Gastroesophageal sphincter (tissue), 4 donors: ENCODE measurements around the gene UST. TPM values are rescaled to one million over a fixed set of nuclear protein-coding genes. Genes with fewer than 3 reads are reported as not detected.
A peak's percentile ranks its signal among the peaks of the same experiment; 100 is the strongest.

Source experiments
- ATAC-seq: fragments of 150-250 bp; one replicate; pipeline ENCODE4 v1.9.1; 2016; ENCODE audit warnings: mild to moderate bottlenecking, moderate library complexity
- H3K27ac ChIP-seq, 4 donors: fragments of 200-600 bp; sonication (generic) in 3 of 4; 1 replicate in 3 of 4; 2 replicates in 1 of 4; pipeline ENCODE4 v1.5.1; 2016 to 2019
- H3K27me3 ChIP-seq: fragments of 200-600 bp; sonication (generic); one replicate; pipeline ENCODE4 v1.5.1; 2019
- H3K36me3 ChIP-seq, 2 donors: fragments of 200-600 bp; sonication (generic); one replicate each; pipeline ENCODE4 v1.5.1; 2019; ENCODE audit warnings: control low read depth in 1 of 2
- H3K4me1 ChIP-seq, 3 donors: fragments of 200-600 bp; sonication (generic); 1 replicate in 2 of 3; 2 replicates in 1 of 3; pipeline ENCODE4 v1.5.1; 2016 to 2019; ENCODE audit warnings: control low read depth in 2 of 3
- H3K4me3 ChIP-seq, 2 donors: fragments of 200-600 bp; sonication (generic); one replicate each; pipeline ENCODE4 v1.5.1; 2019; ENCODE audit warnings: mild to moderate bottlenecking in 1 of 2, moderate library complexity in 1 of 2
- H3K9me3 ChIP-seq, 3 donors: fragments of 200-600 bp; sonication (generic); one replicate each; pipeline ENCODE4 v1.5.1; 2017 to 2019; ENCODE audit warnings: control low read depth in 2 of 3
- EP300 ChIP-seq: sonication (generic); formaldehyde crosslinking; IDR thresholded peaks from one replicate; pipeline ENCODE4 v1.6.1; 2017; ENCODE audit warnings: antibody characterized with exemption, mild to moderate bottlenecking
- POLR2A ChIP-seq, 2 donors: fragments of 450-650 bp; IDR thresholded peaks; one replicate each; pipeline ENCODE4 v1.6.1; 2017; ENCODE audit warnings: antibody characterized with exemption in 2 of 2, mild to moderate bottlenecking in 2 of 2, moderate library complexity in 1 of 2
- POLR2AphosphoS5 ChIP-seq: sonication (generic); formaldehyde crosslinking; IDR thresholded peaks from one replicate; pipeline ENCODE4 v1.6.1; 2017; ENCODE audit warnings: antibody characterized with exemption
- WGBS, 2 donors: methylation state at CpG; one replicate each; pipeline ENCODE4 v1.1.5; 2018; ENCODE audit warnings: low coverage in 1 of 2; 5-methylcytosine and 5-hydroxymethylcytosine counted together
- total RNA-seq, 4 donors: library from RNA; depleted of rRNA; stranded (reverse); fragments of >200 nt; gene quantifications; one replicate each; pipeline ENCODE4 v1.1.0, GENCODE V29; 2016
- TF ChIP-seq, protein P1 (sequence below), 4 experiments: fragments of 200-600 bp in 2 of 4; fragments of 450-650 bp in 2 of 4; sonication (generic) in 1 of 4; IDR thresholded peaks; one replicate each; pipeline ENCODE4 v1.5.1; 2017 to 2019; ENCODE audit warnings: antibody characterized with exemption in 4 of 4, mild to moderate bottlenecking in 2 of 4, moderate library complexity in 2 of 4

UST gene
- total RNA-seq, 4 donors from 2014 or later = 17.4 to 48.1 (median 32.4) TPM

GRCh38 chr6:148998704-148999103 lies 251.9 kb downstream of the UST start:
- Histone ChIP-seq H3K4me1 (peaks cover 0 to 14% (median 7%) of the 10 kb centered on the region in 3 donors), H3K27me3 (no peaks in the 10 kb centered on the region), H3K27ac (no peak overlapping the region), H3K4me3 (no peak overlapping the region), H3K9me3 (peaks cover 0 to 10% (median 0%) of the 10 kb centered on the region in 3 donors), H3K36me3 (no peaks in the 10 kb centered on the region)
- TF ChIP-seq POLR2AphosphoS5 = no peak
- TF ChIP-seq, protein P1, sequence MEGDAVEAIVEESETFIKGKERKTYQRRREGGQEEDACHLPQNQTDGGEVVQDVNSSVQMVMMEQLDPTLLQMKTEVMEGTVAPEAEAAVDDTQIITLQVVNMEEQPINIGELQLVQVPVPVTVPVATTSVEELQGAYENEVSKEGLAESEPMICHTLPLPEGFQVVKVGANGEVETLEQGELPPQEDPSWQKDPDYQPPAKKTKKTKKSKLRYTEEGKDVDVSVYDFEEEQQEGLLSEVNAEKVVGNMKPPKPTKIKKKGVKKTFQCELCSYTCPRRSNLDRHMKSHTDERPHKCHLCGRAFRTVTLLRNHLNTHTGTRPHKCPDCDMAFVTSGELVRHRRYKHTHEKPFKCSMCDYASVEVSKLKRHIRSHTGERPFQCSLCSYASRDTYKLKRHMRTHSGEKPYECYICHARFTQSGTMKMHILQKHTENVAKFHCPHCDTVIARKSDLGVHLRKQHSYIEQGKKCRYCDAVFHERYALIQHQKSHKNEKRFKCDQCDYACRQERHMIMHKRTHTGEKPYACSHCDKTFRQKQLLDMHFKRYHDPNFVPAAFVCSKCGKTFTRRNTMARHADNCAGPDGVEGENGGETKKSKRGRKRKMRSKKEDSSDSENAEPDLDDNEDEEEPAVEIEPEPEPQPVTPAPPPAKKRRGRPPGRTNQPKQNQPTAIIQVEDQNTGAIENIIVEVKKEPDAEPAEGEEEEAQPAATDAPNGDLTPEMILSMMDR (IDR thresholded peaks at IDR 0.05) = no peak
- TF ChIP-seq POLR2A (IDR thresholded peaks at IDR 0.05) = no peak
- TF ChIP-seq EP300 = no peak
- ATAC-seq = no peak
- 92 to 100% methylated on average over 2 of the region's 4 CpGs for WGBS, 2 donors

DNA sequence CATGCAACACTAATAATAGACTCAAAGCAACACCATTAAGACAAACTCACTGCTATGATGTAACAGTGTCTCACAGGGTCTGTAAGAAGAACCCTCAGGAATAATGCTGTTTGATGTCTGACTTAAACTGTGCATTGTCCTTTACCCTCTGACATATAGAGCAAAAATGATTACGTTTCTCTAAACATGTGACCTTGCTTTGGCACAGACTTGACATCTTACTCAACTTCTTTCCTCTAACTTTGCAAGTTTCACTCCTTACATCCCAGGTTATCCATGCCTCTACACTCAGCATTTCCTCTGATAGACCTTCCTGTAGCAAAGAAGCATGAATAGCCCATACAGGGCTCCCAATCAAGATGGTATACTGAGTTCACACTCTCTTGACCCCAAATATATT lies 252.7 kb downstream of the UST start:
- Histone ChIP-seq H3K4me3 (no peak overlapping the region), H3K27ac (peak overlapping the region in 3 of 4 donors; percentile 46 to 52 (median 47)), H3K9me3 (peaks cover 0 to 10% (median 0%) of the 10 kb centered on the region in 3 donors), H3K27me3 (no peaks in the 10 kb centered on the region), H3K4me1 (peaks cover 0 to 14% (median 7%) of the 10 kb centered on the region in 3 donors), H3K36me3 (peaks cover 0 to 3% of the 10 kb centered on the region in 2 donors)
- TF ChIP-seq, protein P1 (IDR thresholded peaks at IDR 0.05) = no peak
- TF ChIP-seq POLR2A (IDR thresholded peaks at IDR 0.05) (no peak), POLR2AphosphoS5 (no peak), EP300 (no peak)
- ATAC-seq = no peak
- WGBS, 2 donors = 0 to 9% methylated on average over 1 of the region's 1 CpG

DNA sequence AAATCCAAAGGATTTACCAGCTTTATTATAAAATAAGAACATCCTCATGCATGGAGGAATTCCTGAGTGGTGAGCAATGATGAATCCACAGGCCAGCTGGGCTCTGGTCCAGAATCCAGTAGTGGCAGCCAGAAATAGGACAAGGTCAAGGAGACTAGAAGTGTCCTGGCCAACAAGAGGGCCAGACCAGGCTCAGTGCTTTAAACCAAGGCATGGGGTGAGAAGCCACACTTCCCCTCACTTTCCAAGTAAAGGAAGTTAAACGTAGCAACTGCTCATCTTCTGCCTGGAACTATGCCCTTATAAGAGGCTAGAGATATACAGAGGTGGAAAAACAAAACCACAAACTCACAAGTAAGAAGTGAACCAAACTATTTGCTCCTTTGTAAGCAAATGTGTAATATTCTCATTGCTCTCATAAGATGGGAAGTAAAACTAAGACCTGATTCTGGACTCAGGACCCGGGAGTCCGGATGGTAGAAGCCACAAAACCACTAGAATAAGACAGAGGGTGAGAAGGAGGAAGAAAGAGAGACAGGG lies 253.2 kb downstream of the UST start:
- H3K36me3 ChIP-seq = peaks cover 0 to 6% of the 10 kb centered on the region in 2 donors
- peak; percentile 46 for TF ChIP-seq POLR2AphosphoS5
- no peak for TF ChIP-seq EP300
- H3K27me3 ChIP-seq = no peaks in the 10 kb centered on the region
- WGBS, 2 donors = 0 to 49% methylated on average over 1 to 3 of the region's 3 CpGs
- H3K9me3 ChIP-seq = peaks cover 0 to 10% (median 0%) of the 10 kb centered on the region in 3 donors
- peaks cover 0 to 14% (median 7%) of the 10 kb centered on the region in 3 donors for H3K4me1 ChIP-seq
- peak; percentile 67 for ATAC-seq
- H3K27ac ChIP-seq = peak overlapping the region in 3 of 4 donors; percentile 46 to 52 (median 47)
- H3K4me3 ChIP-seq = no peak overlapping the region

DNA sequence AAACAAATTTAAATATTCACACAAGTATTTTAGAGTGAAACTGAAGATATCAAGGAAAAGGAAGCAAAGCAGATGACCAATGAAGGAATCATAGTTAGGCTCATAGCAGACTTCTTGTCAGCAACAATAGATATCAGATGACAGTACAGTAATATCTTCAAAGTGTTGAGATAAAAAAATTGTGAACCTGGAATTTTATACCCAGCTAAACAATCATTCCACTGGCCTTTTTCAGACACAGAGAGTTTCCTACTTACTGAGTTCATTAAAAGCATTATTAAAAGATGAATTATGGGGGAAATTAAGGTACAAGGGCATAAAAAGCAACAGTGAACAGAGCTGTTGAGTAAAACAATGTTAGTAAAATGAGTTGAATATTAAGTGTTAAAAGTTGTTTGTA lies 254.6 kb downstream of the UST start:
- TF ChIP-seq EP300 (no peak), POLR2AphosphoS5 (no peak), POLR2A (IDR thresholded peaks at IDR 0.05) (no peak)
- TF ChIP-seq, protein P1 (IDR thresholded peaks at IDR 0.05) = no peak
- Histone ChIP-seq H3K27ac (no peak overlapping the region), H3K36me3 (peaks cover 0 to 17% of the 10 kb centered on the region in 2 donors), H3K4me1 (peaks cover 0 to 14% (median 7%) of the 10 kb centered on the region in 3 donors), H3K4me3 (no peak overlapping the region), H3K9me3 (peaks cover 0 to 10% (median 0%) of the 10 kb centered on the region in 3 donors), H3K27me3 (no peaks in the 10 kb centered on the region)
- no peak for ATAC-seq

DNA sequence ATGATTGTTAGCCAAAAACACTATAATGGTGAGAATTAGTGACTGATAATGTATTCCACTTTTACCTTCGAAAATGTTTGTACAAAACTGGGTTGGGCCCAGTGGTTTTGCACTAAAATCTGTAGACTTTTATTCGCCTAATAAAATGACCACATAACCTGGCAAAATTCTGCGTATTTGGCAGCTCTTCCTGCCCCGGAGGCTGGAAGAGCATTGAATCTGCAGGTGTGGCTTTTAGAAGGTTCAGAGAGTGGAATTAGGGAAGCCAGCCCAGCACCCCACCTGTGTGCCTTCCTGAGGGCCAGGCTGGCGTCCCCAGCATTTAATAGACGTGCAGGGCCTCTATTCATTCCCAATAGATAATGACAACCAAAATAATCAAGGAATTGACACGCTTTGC lies 256.7 kb downstream of the UST start:
- Histone ChIP-seq H3K4me3 (no peak overlapping the region), H3K27me3 (no peaks in the 10 kb centered on the region), H3K27ac (no peak overlapping the region), H3K9me3 (peaks cover 0 to 10% (median 0%) of the 10 kb centered on the region in 3 donors), H3K4me1 (peaks cover 0 to 14% (median 7%) of the 10 kb centered on the region in 3 donors), H3K36me3 (peaks cover 0 to 17% of the 10 kb centered on the region in 2 donors)
- TF ChIP-seq, protein P1 (IDR thresholded peaks at IDR 0.05) = no peak
- TF ChIP-seq POLR2A (IDR thresholded peaks at IDR 0.05) = no peak
- WGBS, 2 donors = 88 to 89% methylated on average over 5 to 7 of the region's 7 CpGs
- ATAC-seq = no peak
